ENCODE results near the gene LAMB1.

The LAMB1 gene

GRCh38 chr7:107934991-107935770, 67.8 kb downstream of the LAMB1 start:
- DNase-seq (ENCODE audit: low read depth, low spot score), result no peak
- no peak for TF ChIP-seq CTCF (IDR thresholded peaks at IDR 0.05; ENCODE audit: insufficient read depth, low read length, missing control alignments)
- POLR2A ChIA-PET, result no interaction called here
- CTCF ChIA-PET, result interaction anchor here (1.4 to 5.7 kb wide), 6 partner anchors 8 to 211 kb away, joined by 3 to 22 read pairs (median 4); no protein-coding TSS in a partner anchor
- no peak overlapping the region for H3K4me3 ChIP-seq (ENCODE audit: low read depth, low read length)

- CTCF ChIA-PET, result interaction anchor here (1.3 to 5.7 kb wide), 4 partner anchors 9 to 212 kb away, joined by 3 to 22 read pairs (median 4); no protein-coding TSS in a partner anchor
- POLR2A ChIA-PET, result interaction anchor here (0.6 kb wide), 1 partner anchor 16 kb away, joined by 3 read pairs; no protein-coding TSS in a partner anchor
- TF ChIP-seq CTCF (IDR thresholded peaks at IDR 0.05; ENCODE audit: insufficient read depth, low read length, missing control alignments), result no peak
- DNase-seq (ENCODE audit: low read depth, low spot score), result no peak
- H3K4me3 ChIP-seq (ENCODE audit: low read depth, low read length), result no peak overlapping the region
Measured at GRCh38 chr7:107933386-107934013, 69.5 kb downstream of the LAMB1 start.

GRCh38 chr7:107932805-107933204, 70.2 kb downstream of the LAMB1 start:
- ChIA-PET CTCF (interaction anchor here (1.3 to 5.7 kb wide), 3 partner anchors 9 to 213 kb away, joined by 3 to 22 read pairs (median 5); no protein-coding TSS in a partner anchor), POLR2A (no interaction called here)
- no peak for TF ChIP-seq CTCF (IDR thresholded peaks at IDR 0.05; ENCODE audit: insufficient read depth, low read length, missing control alignments)
- no peak for DNase-seq (ENCODE audit: low read depth, low spot score)
- no peak overlapping the region for H3K4me3 ChIP-seq (ENCODE audit: low read depth, low read length)

- no peak overlapping the region for H3K4me3 ChIP-seq (ENCODE audit: low read depth, low read length)
- CTCF ChIA-PET, result interaction anchor here (1.7 to 5.7 kb wide), 2 partner anchors 8 to 214 kb away, joined by 5 to 22 read pairs; no protein-coding TSS in a partner anchor
- POLR2A ChIA-PET, result no interaction called here
- no peak for TF ChIP-seq CTCF (IDR thresholded peaks at IDR 0.05; ENCODE audit: insufficient read depth, low read length, missing control alignments)
- DNase-seq (ENCODE audit: low read depth, low spot score), result no peak
Measured at GRCh38 chr7:107931740-107932515, 71.0 kb downstream of the LAMB1 start.

- POLR2A ChIA-PET, result no interaction called here
- TF ChIP-seq CTCF (IDR thresholded peaks at IDR 0.05; ENCODE audit: insufficient read depth, low read length, missing control alignments), result no peak
- no peak for DNase-seq (ENCODE audit: low read depth, low spot score)
- CTCF ChIA-PET, result interaction anchor here (0.8 to 2.0 kb wide), 3 partner anchors 9 to 219 kb away, joined by 3 to 6 read pairs (median 4); no protein-coding TSS in a partner anchor
- no peak overlapping the region for H3K4me3 ChIP-seq (ENCODE audit: low read depth, low read length)
Measured at GRCh38 chr7:107926481-107926880, 76.5 kb downstream of the LAMB1 start.
